HepG2 (cell line): ENCODE data around the gene NAT10. TPM values are rescaled to one million over a fixed set of nuclear protein-coding genes. Genes with fewer than 3 reads are reported as not detected.
A peak's percentile ranks its signal among the peaks of the same experiment; 100 is the strongest.

Experiments
- ATAC-seq: fragments of 200-7000 bp; cut with Tn5 transposase; 3 replicates; pipeline ENCODE4 v1.9.1; 2020; ENCODE audit warnings: mild to moderate bottlenecking, moderate library complexity
- BruUV-seq: library from RNA; stranded (reverse); fragments of 400-500 nt; replicated peaks from 2 replicates; lab custom pipeline; 2021; lab: Mats Ljungman, UMichigan
- CTCF ChIA-PET: fragments of 300-600 bp; formaldehyde crosslinking; extraction: SDS; loops from one replicate; lab custom pipeline; 2021; ENCODE audit warnings: low total read pairs, inconsistent platforms, low intra/inter-chr PET ratio; lab: Yijun Ruan, JAX
- POLR2A ChIA-PET: fragments of 350-600 bp; sonication (Branson Sonifier 250); formaldehyde crosslinking; loops from one replicate; lab custom pipeline; 2020; ENCODE audit warnings: antibody characterized with exemption, inconsistent platforms; lab: Yijun Ruan, JAX
- DNase-seq: peaks from one replicate; pipeline ENCODE4 v3.0.0-alpha.2; 2015; ENCODE audit warnings: low spot score
- FAIRE-seq: peaks from 3 replicates; lab custom pipeline; 2011; peaks lifted over from hg19 to GRCh38; lab: Jason Lieb, UNC
- H2AFZ ChIP-seq: one replicate; pipeline ENCODE4 v1.6.1; 2011; ENCODE audit warnings: low read length, inconsistent platforms
- H3K27ac ChIP-seq: fragments of 300-600 bp; 3 replicates; pipeline ENCODE4 v1.8.0; 2011; ENCODE audit warnings: mixed run types, mild to moderate bottlenecking, mixed read lengths, low read length, inconsistent platforms; ENCODE audit not compliant: insufficient read depth; ENCODE audit errors: extremely low read length
- H3K27me3 ChIP-seq, 2 experiments: fragments of 200-600 bp in 1 of 2; 2 replicates in 1 of 2; 3 replicates in 1 of 2; pipeline versions ENCODE4 v1.6.0 to v1.8.0; 2011; ENCODE audit warnings: low read length in 2 of 2, mild to moderate bottlenecking in 2 of 2, moderate library complexity in 2 of 2, inconsistent platforms in 1 of 2; ENCODE audit not compliant: insufficient read depth in 2 of 2, control insufficient read depth in 1 of 2
- H3K36me3 ChIP-seq, 2 experiments: fragments of 200-600 bp in 1 of 2; replicated peaks in 1 of 2; 2 replicates in 1 of 2; 3 replicates in 1 of 2; pipeline versions ENCODE4 v1.5.1 to v1.8.0; 2011; ENCODE audit warnings: low read length in 2 of 2, inconsistent platforms in 1 of 2; ENCODE audit not compliant: insufficient read depth in 2 of 2, control insufficient read depth in 1 of 2
- H3K4me1 ChIP-seq: 2 replicates; pipeline ENCODE4 v1.5.1; 2012; ENCODE audit warnings: low read length, inconsistent platforms; ENCODE audit not compliant: insufficient read depth
- H3K4me2 ChIP-seq: 2 replicates; pipeline ENCODE4 v1.6.0; 2011; ENCODE audit warnings: low read depth, low read length, inconsistent platforms
- H3K4me3 ChIP-seq, 3 experiments: fragments of 200-600 bp in 1 of 3; sonication (generic), shearing (Covaris generic) in 1 of 3; replicated peaks in 1 of 3; 2 replicates each; pipeline ENCODE4 v1.5.1; 2011 to 2016; ENCODE audit warnings: low read length in 3 of 3, inconsistent platforms in 2 of 3, low read depth in 2 of 3, mild to moderate bottlenecking in 2 of 3, control low read depth in 1 of 3, mixed read lengths in 1 of 3; ENCODE audit not compliant: insufficient read depth in 1 of 3
- H3K79me2 ChIP-seq: one replicate; pipeline ENCODE4 v1.6.1; 2011; ENCODE audit warnings: low read length, inconsistent platforms; ENCODE audit not compliant: insufficient read depth
- H3K9ac ChIP-seq: 2 replicates; pipeline ENCODE4 v1.6.0; 2011; ENCODE audit warnings: mild to moderate bottlenecking, low read depth, low read length, inconsistent platforms; ENCODE audit not compliant: insufficient read depth
- H3K9me3 ChIP-seq: 2 replicates; pipeline ENCODE4 v1.5.1; 2012; ENCODE audit warnings: mild to moderate bottlenecking, low read length
- H4K20me1 ChIP-seq: 2 replicates; pipeline ENCODE4 v1.6.0; 2011; ENCODE audit warnings: inconsistent platforms, mild to moderate bottlenecking, low read length, moderate library complexity; ENCODE audit not compliant: insufficient read depth
- AGO2 ChIP-seq: fragments of 200-400 bp; formaldehyde crosslinking; optimal IDR thresholded peaks from 2 replicates; pipeline ENCODE3; 2017; ENCODE audit warnings: mild to moderate bottlenecking, low read depth, low read length, moderate library complexity
- BRCA1 ChIP-seq: sonication (generic); formaldehyde crosslinking; IDR thresholded peaks from 2 replicates; pipeline ENCODE4 v1.4.0; 2020; ENCODE audit warnings: missing genetic modification reagents
- MAFF ChIP-seq: IDR thresholded peaks from 2 replicates; pipeline ENCODE4 v1.6.1; 2011; ENCODE audit warnings: low read depth, low read length, improper control_type of control experiment
- RNF219 ChIP-seq: sonication (generic); formaldehyde crosslinking; IDR thresholded peaks from 2 replicates; pipeline ENCODE4 v1.5.0; 2020; ENCODE audit warnings: mild to moderate bottlenecking, missing genetic modification reagents
- ZNF382 ChIP-seq: sonication (generic); formaldehyde crosslinking; IDR thresholded peaks from 2 replicates; pipeline ENCODE4 v1.5.0; 2020; ENCODE audit warnings: missing genetic modification reagents, mild to moderate bottlenecking, borderline replicate concordance
- ZNF496 ChIP-seq: sonication (generic); formaldehyde crosslinking; IDR thresholded peaks from 2 replicates; pipeline ENCODE4 v1.8.1; 2023; ENCODE audit warnings: mild to moderate bottlenecking, moderate library complexity, missing genetic modification reagents; ENCODE audit not compliant: insufficient replicate concordance
- WGBS: methylation state at CpG from one replicate; pipeline ENCODE4 v1.1.6; 2017; ENCODE audit warnings: low lambda C conversion rate; 5-methylcytosine and 5-hydroxymethylcytosine counted together
- in situ Hi-C: cut with HindIII; loops from 2 replicates; pipeline ENCODE4 v1.10.0; 2017; ENCODE audit warnings: low pct_unique_long_range_greater_than_20kb; ENCODE audit not compliant: extremely low pct_ligation_motif_present
- intact Hi-C: fragments of 100-400 bp; cut with micrococcal nuclease; formaldehyde crosslinking; loops from one replicate; pipeline ENCODE4 v1.10.0; 2022; ENCODE audit not compliant: unreplicated experiment
- polyA plus RNA-seq, 8 experiments: library from polyadenylated mRNA; depleted of rRNA in 3 of 8; stranded (reverse) in 7 of 8; unstranded in 1 of 8; fragments of >200 nt; fragmentation: Illumina TruSeq in 4 of 8; extraction: Trizol in 4 of 8; gene quantifications; 2 replicates each; pipeline versions ENCODE4 v1.2.1 to v1.2.3, GENCODE V29; 2011 to 2016; ENCODE audit warnings: low read depth in 4 of 8, missing spikeins in 1 of 8, mixed read lengths in 1 of 8; ENCODE audit not compliant: insufficient read depth in 1 of 8
- total RNA-seq, 5 experiments: library from RNA; depleted of rRNA; stranded (reverse); fragments of >200 nt; fragmentation: Illumina TruSeq; extraction: Trizol; gene quantifications; 2 replicates each; pipeline ENCODE4 v1.2.3, GENCODE V29; 2016; ENCODE audit warnings: low read depth in 1 of 5

The NAT10 gene
- total and polyA plus RNA-seq, 2 of the 13 experiments (the other 11 are each of a cell fraction or from before 2014, with no cell fraction given) = 33.9 to 51.9 TPM

- Histone ChIP-seq H2AFZ (no peak overlapping the region), H3K36me3 (peaks cover 46 to 85% of the 10 kb centered on the region in 2 experiments; a peak in 4 of 5 replicates), H3K4me3 (no peak overlapping the region), H3K9ac (no peak overlapping the region), H3K79me2 (no peaks in the 10 kb centered on the region), H3K4me1 (no peaks in the 10 kb centered on the region), H3K9me3 (no peaks in the 10 kb centered on the region), H3K27me3 (no peaks in the 10 kb centered on the region), H4K20me1 (no peaks in the 10 kb centered on the region), H3K4me2 (no peak overlapping the region), H3K27ac (no peak overlapping the region)
- FAIRE-seq (no peak), ATAC-seq (no peak), DNase-seq (no peak)
- ChIA-PET POLR2A (no interaction called here), CTCF (no interaction called here)
- intact Hi-C loops (no loop called here), in situ Hi-C loops (loop anchor here (10.0 to 25.0 kb wide), 2 partner anchors 327 to 744 kb away; partner anchors contain the start of genes APIP and PDHX)
- WGBS = 100% methylated on average over 9 of the region's 9 CpGs
- BruUV-seq = no TSS peak
- peak; percentile 29 for TF ChIP-seq AGO2
- no peak for TF ChIP-seq BRCA1 (CRISPR knock-in tag)
- no peak for TF ChIP-seq MAFF
Observed at GRCh38 chr11:34167961-34168360, 62.5 kb downstream of the NAT10 start.

DNA sequence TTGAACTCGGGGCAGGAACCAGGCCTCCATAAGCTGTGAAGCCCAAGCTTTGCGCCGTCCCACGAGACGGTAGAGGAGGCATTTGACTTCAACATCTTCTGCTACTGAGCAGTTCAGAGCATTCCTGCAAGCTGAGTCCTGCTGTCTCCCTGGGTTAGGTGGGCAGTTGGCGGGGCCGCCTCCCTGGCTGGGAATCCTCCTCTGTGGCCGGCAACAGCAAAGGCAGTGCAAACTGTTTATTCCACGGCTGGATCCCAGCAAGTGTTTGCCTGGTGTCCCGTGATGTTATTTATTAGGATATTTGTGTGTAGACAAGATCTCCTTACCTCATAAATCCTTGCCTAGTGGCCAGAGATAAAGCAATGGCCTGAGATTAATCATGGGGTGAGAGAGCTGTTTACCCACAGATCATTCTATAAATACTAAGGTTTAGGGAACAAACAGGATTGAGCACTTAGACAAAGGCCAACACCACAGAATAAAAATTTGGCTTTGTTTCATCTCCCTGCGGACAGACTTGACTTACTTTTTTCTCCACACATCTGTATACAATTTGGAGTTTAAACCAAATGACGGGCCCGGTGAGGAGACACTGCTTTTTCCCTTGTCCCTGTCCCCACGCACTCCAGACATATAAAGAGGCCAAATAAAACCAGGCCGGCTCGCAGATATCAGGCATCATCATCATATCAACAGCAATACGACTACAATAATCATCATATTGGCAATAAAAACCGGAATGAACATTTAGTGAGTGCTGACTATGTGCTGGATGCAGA, 63.4 kb downstream of the NAT10 start:
- TSS peak; percentile 42 for BruUV-seq
- no peaks in the 10 kb centered on the region for H3K79me2 ChIP-seq
- H3K4me1 ChIP-seq = no peaks in the 10 kb centered on the region
- DNase-seq (no peak), ATAC-seq (no peak), FAIRE-seq (no peak)
- no peaks in the 10 kb centered on the region for H3K27me3 ChIP-seq
- no peaks in the 10 kb centered on the region for H3K9me3 ChIP-seq
- 89% methylated on average over 14 of the region's 18 CpGs for WGBS
- POLR2A ChIA-PET = no interaction called here
- in situ Hi-C loops (loop anchor here (10.0 to 25.0 kb wide), 2 partner anchors 326 to 743 kb away; partner anchors contain the start of genes APIP and PDHX), intact Hi-C loops (no loop called here)
- H3K27ac ChIP-seq = no peak overlapping the region
- CTCF ChIA-PET = no interaction called here
- H3K9ac ChIP-seq = no peak overlapping the region
- H3K4me2 ChIP-seq = no peak overlapping the region
- H4K20me1 ChIP-seq = 0 out of 2 replicates have a peak, but pooled peaks cover 2% of the 10 kb centered on the region
- H2AFZ ChIP-seq = no peak overlapping the region
- no peak for TF ChIP-seq RNF219
- no peak for TF ChIP-seq ZNF382 (CRISPR knock-in tag)
- no peak for TF ChIP-seq ZNF496 (CRISPR knock-in tag)
- peaks cover 45 to 79% of the 10 kb centered on the region in 2 experiments; a peak in 4 of 5 replicates for H3K36me3 ChIP-seq
- no peak overlapping the region for H3K4me3 ChIP-seq
